ENCODE results near the gene ZFPM1. TPM values are rescaled to one million over a fixed set of nuclear protein-coding genes. Genes with fewer than 3 reads are reported as not detected.

The ZFPM1 gene
- total RNA-seq, 2 donors from 2014 or later = 18.1 to 21.5 TPM

GRCh38 chr16:88472637-88473205 lies 19.6 kb downstream of the ZFPM1 start:
- no peaks in the 10 kb centered on the region for H3K27me3 ChIP-seq (ENCODE audit: control insufficient read depth, insufficient read depth, low read length, poor library complexity, severe bottlenecking)
- no peak overlapping the region for H3K4me3 ChIP-seq (ENCODE audit: low read length)
- no peak overlapping the region for H3K27ac ChIP-seq (ENCODE audit: low read depth, low read length)
- no peaks in the 10 kb centered on the region for H3K9me3 ChIP-seq (ENCODE audit: control insufficient read depth, low read length)
- no peak overlapping the region for H3K9ac ChIP-seq (ENCODE audit: extremely low read depth, low read length, poor library complexity, severe bottlenecking)
- no peak for DNase-seq
- Mint-ChIP-seq H3K27ac (no peak overlapping the region), H3K36me3 (ENCODE audit: low read depth) (no peaks in the 10 kb centered on the region), H3K27me3 (ENCODE audit: insufficient read depth) (no peaks in the 10 kb centered on the region), H3K4me1 (no peaks in the 10 kb centered on the region), H3K4me3 (no peak overlapping the region), H3K9me3 (no peaks in the 10 kb centered on the region)
- WGBS, 2 experiments (ENCODE audit: insufficient coverage in 1 of 2, insufficient read length in 1 of 2) = 91 to 98% methylated on average over 7 to 20 of the region's 22 CpGs
- H3K4me1 ChIP-seq (ENCODE audit: control insufficient read depth, insufficient read depth, low read length) = peaks cover 3% of the 10 kb centered on the region
- no peak for TF ChIP-seq CTCF (conservative IDR thresholded peaks at IDR 0.05)
- H3K36me3 ChIP-seq (ENCODE audit: control insufficient read depth, insufficient read depth, low read length) = no peaks in the 10 kb centered on the region

GRCh38 chr16:88473666-88474534 lies 20.8 kb downstream of the ZFPM1 start:
- H3K36me3 ChIP-seq (ENCODE audit: control insufficient read depth, insufficient read depth, low read length) = no peaks in the 10 kb centered on the region
- no peak overlapping the region for H3K9ac ChIP-seq (ENCODE audit: extremely low read depth, low read length, poor library complexity, severe bottlenecking)
- H3K27ac ChIP-seq (ENCODE audit: low read depth, low read length) = no peak overlapping the region
- no peak overlapping the region for H3K4me3 ChIP-seq (ENCODE audit: low read length)
- DNase-seq = no peak
- Mint-ChIP-seq H3K9me3 (no peaks in the 10 kb centered on the region), H3K36me3 (ENCODE audit: low read depth) (no peaks in the 10 kb centered on the region), H3K27ac (no peak overlapping the region), H3K4me1 (no peaks in the 10 kb centered on the region), H3K27me3 (ENCODE audit: insufficient read depth) (no peaks in the 10 kb centered on the region), H3K4me3 (no peak overlapping the region)
- H3K4me1 ChIP-seq (ENCODE audit: control insufficient read depth, insufficient read depth, low read length) = no peaks in the 10 kb centered on the region
- TF ChIP-seq CTCF (conservative IDR thresholded peaks at IDR 0.05) = no peak
- H3K9me3 ChIP-seq (ENCODE audit: control insufficient read depth, low read length) = no peaks in the 10 kb centered on the region
- H3K27me3 ChIP-seq (ENCODE audit: control insufficient read depth, insufficient read depth, low read length, poor library complexity, severe bottlenecking) = no peaks in the 10 kb centered on the region
- WGBS, 2 experiments (ENCODE audit: insufficient coverage in 1 of 2, insufficient read length in 1 of 2) = 93% methylated on average over 25 to 43 of the region's 43 CpGs

GRCh38 chr16:88475037-88475436 lies 22.0 kb downstream of the ZFPM1 start:
- Mint-ChIP-seq H3K4me1 (no peaks in the 10 kb centered on the region), H3K9me3 (no peaks in the 10 kb centered on the region), H3K36me3 (ENCODE audit: low read depth) (no peaks in the 10 kb centered on the region), H3K27me3 (ENCODE audit: insufficient read depth) (no peaks in the 10 kb centered on the region), H3K4me3 (no peak overlapping the region), H3K27ac (no peak overlapping the region)
- no peaks in the 10 kb centered on the region for H3K4me1 ChIP-seq (ENCODE audit: control insufficient read depth, insufficient read depth, low read length)
- H3K9me3 ChIP-seq (ENCODE audit: control insufficient read depth, low read length) = no peaks in the 10 kb centered on the region
- WGBS, 2 experiments (ENCODE audit: insufficient coverage in 1 of 2, insufficient read length in 1 of 2) = 95% methylated on average over 13 of the region's 13 CpGs; no CpG with 5 or more reads in 1 of the 2 experiments
- H3K9ac ChIP-seq (ENCODE audit: extremely low read depth, low read length, poor library complexity, severe bottlenecking) = no peak overlapping the region
- DNase-seq = no peak
- H3K27me3 ChIP-seq (ENCODE audit: control insufficient read depth, insufficient read depth, low read length, poor library complexity, severe bottlenecking) = no peaks in the 10 kb centered on the region
- H3K4me3 ChIP-seq (ENCODE audit: low read length) = no peak overlapping the region
- no peak overlapping the region for H3K27ac ChIP-seq (ENCODE audit: low read depth, low read length)
- TF ChIP-seq CTCF (conservative IDR thresholded peaks at IDR 0.05) = no peak
- H3K36me3 ChIP-seq (ENCODE audit: control insufficient read depth, insufficient read depth, low read length) = no peaks in the 10 kb centered on the region
